HCT116 (cell line): ENCODE results near the gene MAP7.

ENCODE experiments used
- CEBPB ChIP-seq: IDR thresholded peaks from 2 replicates; pipeline ENCODE4 v1.6.1; 2012; ENCODE audit warnings: low read depth
- EZH2 ChIP-seq: fragments of 200-600 bp; sonication (generic); IDR thresholded peaks from 2 replicates; pipeline ENCODE4 v1.6.1; 2017; ENCODE audit warnings: antibody characterized with exemption, mixed run types
- EZH2phosphoT487 ChIP-seq: fragments of 200-600 bp; IDR thresholded peaks from 2 replicates; pipeline ENCODE4 v1.6.1; 2018; ENCODE audit warnings: antibody characterized with exemption, borderline replicate concordance
- FOSL1 ChIP-seq: IDR thresholded peaks from 2 replicates; pipeline ENCODE4 v1.6.1; 2012; ENCODE audit warnings: low read depth
- POLR2A ChIP-seq: IDR thresholded peaks from 2 replicates; pipeline ENCODE4 v1.7.0; 2011; ENCODE audit warnings: borderline replicate concordance; ENCODE audit not compliant: insufficient read depth, insufficient read length; ENCODE audit errors: extremely low read depth
- SRF ChIP-seq: IDR thresholded peaks from 2 replicates; pipeline ENCODE4 v1.6.1; 2012; ENCODE audit warnings: low read depth
- TF ChIP-seq, protein P1 (sequence below), 3 experiments: fragments of 200-600 bp in 1 of 3; sonication (generic) in 1 of 3; IDR thresholded peaks in 2 of 3; conservative IDR thresholded peaks in 1 of 3; 2 replicates each; pipeline ENCODE4 v1.5.1; 2012 to 2017; ENCODE audit warnings: low read depth in 2 of 3, low read length in 2 of 3, antibody characterized with exemption in 1 of 3, borderline replicate concordance in 1 of 3, control low read depth in 1 of 3, mild to moderate bottlenecking in 1 of 3, mixed read lengths in 1 of 3, mixed run types in 1 of 3, moderate library complexity in 1 of 3; ENCODE audit not compliant: insufficient read depth in 1 of 3
- TF ChIP-seq, protein P2 (sequence below): IDR thresholded peaks from 2 replicates; pipeline ENCODE4 v1.6.1; 2012; ENCODE audit warnings: low read depth

DNA sequence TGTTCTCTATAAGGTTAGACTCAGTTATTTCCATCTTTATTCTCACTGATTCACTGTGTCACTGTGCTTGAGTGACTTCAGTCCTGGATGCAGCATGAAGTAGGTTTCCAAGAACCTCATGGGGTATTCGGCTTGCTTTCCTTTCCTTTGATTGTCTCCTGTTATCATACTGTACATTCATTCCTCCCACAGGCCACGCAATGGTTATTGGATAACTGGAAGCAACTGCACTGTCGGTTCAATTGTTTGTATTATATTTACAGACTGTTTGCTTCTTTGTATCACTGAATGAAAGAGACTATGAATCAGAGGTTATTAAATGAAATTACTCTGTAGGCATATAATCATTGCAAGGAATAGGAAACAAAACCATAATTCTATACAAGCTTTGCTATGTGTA lies 129.4 kb downstream of the MAP7 start:
- TF ChIP-seq, protein P1, sequence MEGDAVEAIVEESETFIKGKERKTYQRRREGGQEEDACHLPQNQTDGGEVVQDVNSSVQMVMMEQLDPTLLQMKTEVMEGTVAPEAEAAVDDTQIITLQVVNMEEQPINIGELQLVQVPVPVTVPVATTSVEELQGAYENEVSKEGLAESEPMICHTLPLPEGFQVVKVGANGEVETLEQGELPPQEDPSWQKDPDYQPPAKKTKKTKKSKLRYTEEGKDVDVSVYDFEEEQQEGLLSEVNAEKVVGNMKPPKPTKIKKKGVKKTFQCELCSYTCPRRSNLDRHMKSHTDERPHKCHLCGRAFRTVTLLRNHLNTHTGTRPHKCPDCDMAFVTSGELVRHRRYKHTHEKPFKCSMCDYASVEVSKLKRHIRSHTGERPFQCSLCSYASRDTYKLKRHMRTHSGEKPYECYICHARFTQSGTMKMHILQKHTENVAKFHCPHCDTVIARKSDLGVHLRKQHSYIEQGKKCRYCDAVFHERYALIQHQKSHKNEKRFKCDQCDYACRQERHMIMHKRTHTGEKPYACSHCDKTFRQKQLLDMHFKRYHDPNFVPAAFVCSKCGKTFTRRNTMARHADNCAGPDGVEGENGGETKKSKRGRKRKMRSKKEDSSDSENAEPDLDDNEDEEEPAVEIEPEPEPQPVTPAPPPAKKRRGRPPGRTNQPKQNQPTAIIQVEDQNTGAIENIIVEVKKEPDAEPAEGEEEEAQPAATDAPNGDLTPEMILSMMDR (IDR thresholded peaks at IDR 0.05 in 2 of 3, conservative IDR thresholded peaks at IDR 0.05 in 1 of 3; ENCODE audit: borderline replicate concordance in 1 of 3, insufficient read depth in 1 of 3, low read depth in 2 of 3, low read length in 2 of 3): no peak
- TF ChIP-seq EZH2phosphoT487 (no peak), POLR2A (no peak), FOSL1 (no peak), EZH2 (no peak), SRF (no peak), CEBPB (no peak)
- TF ChIP-seq, protein P2, sequence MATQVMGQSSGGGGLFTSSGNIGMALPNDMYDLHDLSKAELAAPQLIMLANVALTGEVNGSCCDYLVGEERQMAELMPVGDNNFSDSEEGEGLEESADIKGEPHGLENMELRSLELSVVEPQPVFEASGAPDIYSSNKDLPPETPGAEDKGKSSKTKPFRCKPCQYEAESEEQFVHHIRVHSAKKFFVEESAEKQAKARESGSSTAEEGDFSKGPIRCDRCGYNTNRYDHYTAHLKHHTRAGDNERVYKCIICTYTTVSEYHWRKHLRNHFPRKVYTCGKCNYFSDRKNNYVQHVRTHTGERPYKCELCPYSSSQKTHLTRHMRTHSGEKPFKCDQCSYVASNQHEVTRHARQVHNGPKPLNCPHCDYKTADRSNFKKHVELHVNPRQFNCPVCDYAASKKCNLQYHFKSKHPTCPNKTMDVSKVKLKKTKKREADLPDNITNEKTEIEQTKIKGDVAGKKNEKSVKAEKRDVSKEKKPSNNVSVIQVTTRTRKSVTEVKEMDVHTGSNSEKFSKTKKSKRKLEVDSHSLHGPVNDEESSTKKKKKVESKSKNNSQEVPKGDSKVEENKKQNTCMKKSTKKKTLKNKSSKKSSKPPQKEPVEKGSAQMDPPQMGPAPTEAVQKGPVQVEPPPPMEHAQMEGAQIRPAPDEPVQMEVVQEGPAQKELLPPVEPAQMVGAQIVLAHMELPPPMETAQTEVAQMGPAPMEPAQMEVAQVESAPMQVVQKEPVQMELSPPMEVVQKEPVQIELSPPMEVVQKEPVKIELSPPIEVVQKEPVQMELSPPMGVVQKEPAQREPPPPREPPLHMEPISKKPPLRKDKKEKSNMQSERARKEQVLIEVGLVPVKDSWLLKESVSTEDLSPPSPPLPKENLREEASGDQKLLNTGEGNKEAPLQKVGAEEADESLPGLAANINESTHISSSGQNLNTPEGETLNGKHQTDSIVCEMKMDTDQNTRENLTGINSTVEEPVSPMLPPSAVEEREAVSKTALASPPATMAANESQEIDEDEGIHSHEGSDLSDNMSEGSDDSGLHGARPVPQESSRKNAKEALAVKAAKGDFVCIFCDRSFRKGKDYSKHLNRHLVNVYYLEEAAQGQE: no peak
